Ishikawa (cell line): Measurements from ENCODE around the gene CNTN2.

Experiments used
- EP300 ChIP-seq: IDR thresholded peaks from 2 replicates; pipeline ENCODE4 v1.6.1; 2012; ENCODE audit warnings: borderline replicate concordance
- MAX ChIP-seq: IDR thresholded peaks from 2 replicates; pipeline ENCODE4 v1.6.1; 2012
- NFIC ChIP-seq: IDR thresholded peaks from 2 replicates; pipeline ENCODE4 v1.6.1; 2012
- RAD21 ChIP-seq: IDR thresholded peaks from 2 replicates; pipeline ENCODE4 v1.6.1; 2012; ENCODE audit warnings: low read depth
- TAF1 ChIP-seq: IDR thresholded peaks from 2 replicates; pipeline ENCODE4 v1.6.1; 2012; ENCODE audit warnings: low read depth, mild to moderate bottlenecking
- TCF12 ChIP-seq: IDR thresholded peaks from 2 replicates; pipeline ENCODE4 v1.6.1; 2012; ENCODE audit warnings: low read depth
- TEAD4 ChIP-seq: IDR thresholded peaks from 2 replicates; pipeline ENCODE4 v1.6.1; 2012
- TF ChIP-seq, protein P1 (sequence below): IDR thresholded peaks from 2 replicates; pipeline ENCODE4 v1.6.1; 2012; ENCODE audit warnings: low read depth, mild to moderate bottlenecking

GRCh38 chr1:205118752-205119151, 75.7 kb downstream of the CNTN2 start:
- no peak for TF ChIP-seq TAF1
- no peak for TF ChIP-seq EP300
- TF ChIP-seq TCF12 = no peak
- TF ChIP-seq, protein P1, sequence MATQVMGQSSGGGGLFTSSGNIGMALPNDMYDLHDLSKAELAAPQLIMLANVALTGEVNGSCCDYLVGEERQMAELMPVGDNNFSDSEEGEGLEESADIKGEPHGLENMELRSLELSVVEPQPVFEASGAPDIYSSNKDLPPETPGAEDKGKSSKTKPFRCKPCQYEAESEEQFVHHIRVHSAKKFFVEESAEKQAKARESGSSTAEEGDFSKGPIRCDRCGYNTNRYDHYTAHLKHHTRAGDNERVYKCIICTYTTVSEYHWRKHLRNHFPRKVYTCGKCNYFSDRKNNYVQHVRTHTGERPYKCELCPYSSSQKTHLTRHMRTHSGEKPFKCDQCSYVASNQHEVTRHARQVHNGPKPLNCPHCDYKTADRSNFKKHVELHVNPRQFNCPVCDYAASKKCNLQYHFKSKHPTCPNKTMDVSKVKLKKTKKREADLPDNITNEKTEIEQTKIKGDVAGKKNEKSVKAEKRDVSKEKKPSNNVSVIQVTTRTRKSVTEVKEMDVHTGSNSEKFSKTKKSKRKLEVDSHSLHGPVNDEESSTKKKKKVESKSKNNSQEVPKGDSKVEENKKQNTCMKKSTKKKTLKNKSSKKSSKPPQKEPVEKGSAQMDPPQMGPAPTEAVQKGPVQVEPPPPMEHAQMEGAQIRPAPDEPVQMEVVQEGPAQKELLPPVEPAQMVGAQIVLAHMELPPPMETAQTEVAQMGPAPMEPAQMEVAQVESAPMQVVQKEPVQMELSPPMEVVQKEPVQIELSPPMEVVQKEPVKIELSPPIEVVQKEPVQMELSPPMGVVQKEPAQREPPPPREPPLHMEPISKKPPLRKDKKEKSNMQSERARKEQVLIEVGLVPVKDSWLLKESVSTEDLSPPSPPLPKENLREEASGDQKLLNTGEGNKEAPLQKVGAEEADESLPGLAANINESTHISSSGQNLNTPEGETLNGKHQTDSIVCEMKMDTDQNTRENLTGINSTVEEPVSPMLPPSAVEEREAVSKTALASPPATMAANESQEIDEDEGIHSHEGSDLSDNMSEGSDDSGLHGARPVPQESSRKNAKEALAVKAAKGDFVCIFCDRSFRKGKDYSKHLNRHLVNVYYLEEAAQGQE = no peak
- TF ChIP-seq TEAD4 = no peak
- TF ChIP-seq RAD21 = no peak
- TF ChIP-seq MAX = no peak
- TF ChIP-seq NFIC = no peak
